ENCODE measurements around the gene GALNT7. TPM values are rescaled to one million over a fixed set of nuclear protein-coding genes. Genes with fewer than 3 reads are reported as not detected.

The GALNT7 gene
- total and polyA plus RNA-seq, 2 of the 13 experiments (the other 11 are each of a cell fraction or from before 2014, with no cell fraction given): 0.08 to 0.13 TPM

GRCh38 chr4:173152104-173152503 lies 16.5 kb upstream of the GALNT7 start:
- ChIA-PET POLR2A (no interaction called here), CTCF (ENCODE audit: low intra/inter-chr PET ratio, low total read pairs) (no interaction called here)
- H3K4me3 ChIP-seq (replicated peaks in 1 of 3; ENCODE audit: insufficient read depth in 1 of 3, low read depth in 2 of 3, low read length in 3 of 3): no peak overlapping the region
- TF ChIP-seq NR2F6 (IDR thresholded peaks at IDR 0.05) (no peak), NR2F6 (CRISPR knock-in tag; IDR thresholded peaks at IDR 0.05) (no peak), MLXIP (CRISPR knock-in tag; IDR thresholded peaks at IDR 0.05; ENCODE audit: borderline replicate concordance) (no peak), ZNF296 (CRISPR knock-in tag; conservative IDR thresholded peaks at IDR 0.05) (no peak), PHF5A (CRISPR knock-in tag; IDR thresholded peaks at IDR 0.05; ENCODE audit: low read depth, unreplicated experiment) (no peak), TARDBP (CRISPR knock-in tag; IDR thresholded peaks at IDR 0.05) (no peak), ZBTB38 (CRISPR knock-in tag; IDR thresholded peaks at IDR 0.05) (no peak), GATA4 (IDR thresholded peaks at IDR 0.05; ENCODE audit: borderline replicate concordance, low read depth) (no peak), SMAD1 (CRISPR knock-in tag; IDR thresholded peaks at IDR 0.05; ENCODE audit: borderline replicate concordance, low read depth) (no peak), ZXDC (CRISPR knock-in tag; IDR thresholded peaks at IDR 0.05) (no peak), ZNF704 (CRISPR knock-in tag; IDR thresholded peaks at IDR 0.05; ENCODE audit: borderline replicate concordance) (no peak), ZFP36L2 (CRISPR knock-in tag; IDR thresholded peaks at IDR 0.05) (no peak), ZNF264 (CRISPR knock-in tag; IDR thresholded peaks at IDR 0.05) (no peak), ZNF782 (CRISPR knock-in tag; IDR thresholded peaks at IDR 0.05; ENCODE audit: borderline replicate concordance) (no peak), HNRNPK (IDR thresholded peaks at IDR 0.05; ENCODE audit: low read depth, low read length, poor library complexity, severe bottlenecking) (no peak)
- FAIRE-seq (no peak), DNase-seq (ENCODE audit: low spot score) (no peak), ATAC-seq (no peak)
- in situ Hi-C loops (cut with HindIII; ENCODE audit: extremely low pct_ligation_motif_present, low pct_unique_long_range_greater_than_20kb): no loop called here
- H3K4me2 ChIP-seq (ENCODE audit: low read depth, low read length): no peak overlapping the region
- no peaks in the 10 kb centered on the region for H3K36me3 ChIP-seq (replicated peaks in 1 of 2; ENCODE audit: control insufficient read depth in 1 of 2, insufficient read depth in 2 of 2, low read length in 2 of 2)
- no peak overlapping the region for H2AFZ ChIP-seq (ENCODE audit: low read length)
- no peak overlapping the region for H3K27ac ChIP-seq (ENCODE audit: extremely low read length, insufficient read depth, low read length)
- H3K9me3 ChIP-seq (ENCODE audit: low read length): no peaks in the 10 kb centered on the region
- intact Hi-C loops (cut with micrococcal nuclease; ENCODE audit: unreplicated experiment): no loop called here
- WGBS (ENCODE audit: low lambda C conversion rate): 0% methylated on average over 6 of the region's 6 CpGs
- no TSS peak for BruUV-seq (replicated peaks)
- H3K79me2 ChIP-seq (ENCODE audit: insufficient read depth, low read length): no peaks in the 10 kb centered on the region
- H3K4me1 ChIP-seq (ENCODE audit: insufficient read depth, low read length): no peaks in the 10 kb centered on the region
- H3K27me3 ChIP-seq (ENCODE audit: control insufficient read depth in 1 of 2, insufficient read depth in 2 of 2, low read length in 2 of 2): no peaks in the 10 kb centered on the region
- no peak overlapping the region for H3K9ac ChIP-seq (ENCODE audit: insufficient read depth, low read depth, low read length)
- H4K20me1 ChIP-seq (ENCODE audit: insufficient read depth, low read length): no peaks in the 10 kb centered on the region

Measured in HepG2 (cell line).